ENCODE data around the gene GAK.
"Not testable (repeated sequence)": the region's sequence is repeated elsewhere in the genome, so short reads cannot be mapped to it uniquely, and the experiment has no call there.

GAK gene

GRCh38 chr4:952881-953573 lies 20.9 kb upstream of the GAK start:
- DNase-seq (ENCODE audit: low read depth in 2 of 2) = no peak

GRCh38 chr4:951594-952468 lies 19.7 kb upstream of the GAK start:
- DNase-seq (ENCODE audit: low read depth in 2 of 2) = no peak

- no peak for DNase-seq (ENCODE audit: low read depth in 2 of 2)
Observed at GRCh38 chr4:951186-951585, 19.1 kb upstream of the GAK start.

GRCh38 chr4:950136-951020 lies 18.3 kb upstream of the GAK start:
- DNase-seq (ENCODE audit: low read depth in 2 of 2) = no peak

- no peak for DNase-seq (ENCODE audit: low read depth in 2 of 2)
Observed at GRCh38 chr4:949656-950055, 17.5 kb upstream of the GAK start.

GRCh38 chr4:948936-949300 lies 16.8 kb upstream of the GAK start:
- DNase-seq (ENCODE audit: low read depth in 2 of 2) = no peak

GRCh38 chr4:948101-948935 lies 16.2 kb upstream of the GAK start:
- DNase-seq (ENCODE audit: low read depth in 2 of 2) = no peak

- DNase-seq (ENCODE audit: low read depth in 2 of 2) = no peak
Observed at GRCh38 chr4:947491-947971, 15.4 kb upstream of the GAK start.

GRCh38 chr4:946517-947471 lies 14.7 kb upstream of the GAK start:
- DNase-seq (ENCODE audit: low read depth in 2 of 2) = no peak

- no peak for DNase-seq (ENCODE audit: low read depth in 2 of 2)
Observed at GRCh38 chr4:946103-946450, 14.0 kb upstream of the GAK start.

- no peak for DNase-seq (ENCODE audit: low read depth in 2 of 2)
Observed at GRCh38 chr4:945274-946102, 13.4 kb upstream of the GAK start.

- DNase-seq (ENCODE audit: low read depth in 2 of 2) = not testable (repeated sequence)
Observed at GRCh38 chr4:939508-939907, 7.4 kb upstream of the GAK start.

- DNase-seq (ENCODE audit: low read depth in 2 of 2) = no peak
Observed at GRCh38 chr4:932713-933070, 576 bp upstream of the GAK start.

- no peak for DNase-seq (ENCODE audit: low read depth in 2 of 2)
Observed at GRCh38 chr4:931194-931959, 739 bp downstream of the GAK start.

GRCh38 chr4:930827-931193 lies 1.3 kb downstream of the GAK start:
- no peak for DNase-seq (ENCODE audit: low read depth in 2 of 2)

- DNase-seq (ENCODE audit: low read depth in 2 of 2) = no peak
Observed at GRCh38 chr4:930028-930551, 2.0 kb downstream of the GAK start.

- DNase-seq (ENCODE audit: low read depth in 2 of 2) = no peak
Observed at GRCh38 chr4:929096-929765, 2.9 kb downstream of the GAK start.

GRCh38 chr4:927566-927965 lies 4.5 kb downstream of the GAK start:
- DNase-seq (ENCODE audit: low read depth in 2 of 2) = not testable (repeated sequence)

Data from stimulated activated CD4-positive, alpha-beta T cell treated with anti-CD3 and anti-CD28 coated beads, Interleukin-4, amount 100 ng/mL, for 48 hours (primary cell).